Measurements from ENCODE around the gene RELT.

DNA sequence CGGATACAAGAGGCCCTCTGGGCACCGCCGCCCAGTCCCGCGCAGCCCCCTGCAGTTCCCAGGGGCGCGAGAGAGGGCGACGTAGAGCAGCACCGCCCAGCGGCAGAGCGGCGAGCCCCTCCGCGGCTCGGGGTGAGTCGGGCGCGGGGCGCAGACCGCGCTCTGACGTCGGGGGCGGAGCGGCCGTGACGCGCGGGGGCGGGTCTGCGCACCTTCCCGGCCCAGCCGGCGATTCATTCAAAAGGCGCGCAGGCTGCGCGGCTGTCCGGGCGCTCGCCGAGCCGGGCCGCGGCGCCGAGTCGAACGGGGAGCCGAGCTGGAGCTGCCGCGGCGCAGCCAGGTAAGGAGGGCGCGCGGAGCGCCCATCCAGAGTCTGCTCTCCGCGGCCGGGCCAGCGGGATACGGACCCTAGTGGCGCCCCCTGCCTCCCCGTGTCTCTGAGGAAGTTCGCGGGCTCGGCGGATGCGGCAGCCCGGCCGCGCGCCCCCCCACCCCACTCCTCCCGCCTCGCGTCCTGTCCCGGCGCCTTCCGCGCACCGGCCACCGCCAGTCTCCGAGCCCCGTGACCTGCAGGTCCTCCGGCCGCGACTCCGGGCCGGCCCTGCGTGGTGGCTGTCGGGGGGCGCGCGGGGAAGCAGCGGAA is at the start of gene RELT:
- no peak for TF ChIP-seq CEBPB (tag; IDR thresholded peaks at IDR 0.05)
- no peak for TF ChIP-seq RBM25 (IDR thresholded peaks at IDR 0.05; ENCODE audit: low read depth, low read length, severe bottlenecking)

Measured in K562 (cell line).